Fibroblast of skin of scalp (primary cell): ENCODE results near the gene USP3. TPM values are rescaled to one million over a fixed set of nuclear protein-coding genes. Genes with fewer than 3 reads are reported as not detected.

ENCODE experiments used
- DNase-seq: peaks from one replicate; pipeline ENCODE4 v3.0.0-alpha.2; 2013
- polyA plus RNA-seq, 2 experiments: library from polyadenylated mRNA; unstranded; fragments of 120-200 nt; gene quantifications; one replicate each; pipeline ENCODE4 v1.2.1, GENCODE V29; 2013; ENCODE audit not compliant: insufficient read length in 2 of 2

USP3 gene
- polyA plus RNA-seq (2013, experiment 1 of 2; ENCODE audit: insufficient read length): 17.7 TPM
- 18.9 TPM for polyA plus RNA-seq (2013, experiment 2 of 2; ENCODE audit: insufficient read length)

- DNase-seq: peak; percentile 96
These were observed at the start of gene USP3 for GRCh38 chr15:63504247-63504978. TSS of gene USP3 (plus strand) at chr15:63504593. CDS start at chr15:63504740, 147 bp downstream.

- DNase-seq: no peak
These were observed 48.1 kb upstream of the USP3 start for GRCh38 chr15:63456258-63456657.

GRCh38 chr15:63457379-63457778 is 47.0 kb upstream of the USP3 start:
- no peak for DNase-seq

GRCh38 chr15:63458026-63458425 is 46.4 kb upstream of the USP3 start:
- DNase-seq: no peak

- DNase-seq: no peak
These were observed 45.5 kb upstream of the USP3 start for GRCh38 chr15:63458794-63459395.

- DNase-seq: no peak
These were observed 43.9 kb upstream of the USP3 start for GRCh38 chr15:63460210-63461155.

GRCh38 chr15:63461230-63461985 is 43.0 kb upstream of the USP3 start:
- DNase-seq: no peak

GRCh38 chr15:63462088-63462487 is 42.3 kb upstream of the USP3 start:
- DNase-seq: peak; percentile 33

GRCh38 chr15:63463036-63463435 is 41.4 kb upstream of the USP3 start:
- DNase-seq: no peak

- DNase-seq: no peak
These were observed 40.6 kb upstream of the USP3 start for GRCh38 chr15:63463793-63464192.

GRCh38 chr15:63465104-63465503 is 39.3 kb upstream of the USP3 start:
- DNase-seq: peak; percentile 35

- peak; percentile 61 for DNase-seq
These were observed 37.8 kb upstream of the USP3 start for GRCh38 chr15:63466378-63467192.

GRCh38 chr15:63469190-63469589 is 35.2 kb upstream of the USP3 start:
- no peak for DNase-seq

GRCh38 chr15:63469984-63470383 is 34.4 kb upstream of the USP3 start:
- DNase-seq: no peak

GRCh38 chr15:63473007-63473748 is 31.2 kb upstream of the USP3 start:
- DNase-seq: no peak

GRCh38 chr15:63473749-63473998 is 30.7 kb upstream of the USP3 start:
- DNase-seq: no peak

GRCh38 chr15:63473999-63474809 is 30.2 kb upstream of the USP3 start:
- peak; percentile 55 for DNase-seq

- DNase-seq: no peak
These were observed 29.5 kb upstream of the USP3 start for GRCh38 chr15:63474810-63475316.

GRCh38 chr15:63475707-63476106 is 28.7 kb upstream of the USP3 start:
- DNase-seq: no peak

GRCh38 chr15:63476229-63476632 is 28.2 kb upstream of the USP3 start:
- peak; percentile 96 for DNase-seq
